Spleen (tissue), 11 donors: ENCODE data around the gene SETBP1. TPM values are rescaled to one million over a fixed set of nuclear protein-coding genes. Genes with fewer than 3 reads are reported as not detected.

Experiments used
- DNase-seq: peaks from one replicate; pipeline ENCODE4 v3.0.0-alpha.2; 2020
- H3K27ac ChIP-seq, 8 donors: fragments of 200-600 bp; sonication (generic) in 7 of 8; 1 replicate in 4 of 8; 2 replicates in 4 of 8; pipeline versions ENCODE4 v1.5.0 to v1.8.0; 2016 to 2021; ENCODE audit warnings: inconsistent platforms in 4 of 8, mild to moderate bottlenecking in 4 of 8, moderate library complexity in 1 of 8
- H3K27me3 ChIP-seq, 7 donors: fragments of 200-600 bp; sonication (generic) in 6 of 7; replicated peaks in 1 of 7; 1 replicate in 4 of 7; 2 replicates in 3 of 7; pipeline versions ENCODE4 v1.5.0 to v1.8.0; 2016 to 2021; ENCODE audit warnings: inconsistent platforms in 3 of 7, mild to moderate bottlenecking in 1 of 7
- H3K36me3 ChIP-seq, 6 donors: fragments of 200-600 bp; sonication (generic) in 5 of 6; 1 replicate in 4 of 6; 2 replicates in 2 of 6; pipeline versions ENCODE4 v1.5.0 to v1.8.0; 2016 to 2021; ENCODE audit warnings: inconsistent platforms in 2 of 6
- H3K4me1 ChIP-seq, 6 donors: fragments of 200-600 bp; sonication (generic) in 5 of 6; 1 replicate in 3 of 6; 2 replicates in 3 of 6; pipeline versions ENCODE4 v1.5.0 to v1.8.0; 2016 to 2021; ENCODE audit warnings: inconsistent platforms in 3 of 6
- H3K4me3 ChIP-seq, 8 donors: fragments of 200-600 bp; sonication (generic) in 7 of 8; 1 replicate in 4 of 8; 2 replicates in 4 of 8; pipeline versions ENCODE4 v1.5.0 to v1.8.0; 2016 to 2021; ENCODE audit warnings: inconsistent platforms in 4 of 8, mild to moderate bottlenecking in 4 of 8, moderate library complexity in 2 of 8
- H3K9me3 ChIP-seq, 8 donors: fragments of 200-600 bp; sonication (generic) in 7 of 8; 1 replicate in 4 of 8; 2 replicates in 4 of 8; pipeline versions ENCODE4 v1.5.0 to v1.8.0; 2016 to 2021; ENCODE audit warnings: inconsistent platforms in 4 of 8
- POLR2A ChIP-seq, 3 donors: fragments of 450-650 bp; IDR thresholded peaks; one replicate each; pipeline ENCODE4 v1.5.1; 2017; ENCODE audit warnings: antibody characterized with exemption in 3 of 3, mild to moderate bottlenecking in 1 of 3
- POLR2AphosphoS5 ChIP-seq, 3 donors: sonication (generic); formaldehyde crosslinking; IDR thresholded peaks; one replicate each; pipeline ENCODE4 v1.5.1; 2017; ENCODE audit warnings: antibody characterized with exemption in 3 of 3
- WGBS, 5 donors: extraction: QIAGEN DNeasy Blood & Tissue Kit in 3 of 5; methylation state at CpG; one replicate each; pipeline versions ENCODE4 v1.1.5 to v1.1.7; 2013 to 2018; 5-methylcytosine and 5-hydroxymethylcytosine counted together
- intact Hi-C: fragments of 100-400 bp; cut with DNase I; formaldehyde crosslinking; loops from one replicate; pipeline ENCODE4 v1.15.0; 2023; ENCODE audit warnings: low total_unique reads
- polyA plus RNA-seq, 3 donors: library from polyadenylated mRNA; stranded (reverse); fragments of 200-250 nt; gene quantifications; one replicate each; pipeline ENCODE4 v1.2.1, GENCODE V29; 2013
- total RNA-seq, 7 donors: library from RNA; depleted of rRNA in 3 of 7; stranded (reverse); fragments of >200 nt in 3 of 7; fragmentation: NEBNext Ultra II Directional in 4 of 7; extraction: Animal tissue kit (Norgen Biotek cat#: 25700) in 4 of 7; gene quantifications; one replicate each; pipeline versions ENCODE4 v1.1.0 to v1.2.1, GENCODE V29; 2016 to 2021
- TF ChIP-seq, protein P1 (sequence below), 11 experiments: fragments of 200-600 bp in 7 of 11; fragments of 450-650 bp in 4 of 11; sonication (generic) in 4 of 11; IDR thresholded peaks in 8 of 11; conservative IDR thresholded peaks in 3 of 11; 1 replicate in 7 of 11; 2 replicates in 4 of 11; pipeline versions ENCODE4 v1.4.0 to v1.8.0; 2016 to 2021; ENCODE audit warnings: antibody characterized with exemption in 11 of 11, inconsistent platforms in 4 of 11, mild to moderate bottlenecking in 1 of 11
- donor health status: healthy with polysubstance abuse.
- donor health status: DM: no; HTN: no; CAD: no; lungs with moderate emphysema.
- donor health status: DM: no; HTN: no; CAD: no.
- donor health status: Bipolar disorder and iron deficiency.
- donor health status: healthy.
- donor health status: DM: no; HTN: no; CAD: no.
- donor health status: DM: yes; HTN: yes; CAD: no.

SETBP1 gene
- total and polyA plus RNA-seq, 10 donors = 2.0 to 50.7 (median 33.1) TPM

- TF ChIP-seq, protein P1, sequence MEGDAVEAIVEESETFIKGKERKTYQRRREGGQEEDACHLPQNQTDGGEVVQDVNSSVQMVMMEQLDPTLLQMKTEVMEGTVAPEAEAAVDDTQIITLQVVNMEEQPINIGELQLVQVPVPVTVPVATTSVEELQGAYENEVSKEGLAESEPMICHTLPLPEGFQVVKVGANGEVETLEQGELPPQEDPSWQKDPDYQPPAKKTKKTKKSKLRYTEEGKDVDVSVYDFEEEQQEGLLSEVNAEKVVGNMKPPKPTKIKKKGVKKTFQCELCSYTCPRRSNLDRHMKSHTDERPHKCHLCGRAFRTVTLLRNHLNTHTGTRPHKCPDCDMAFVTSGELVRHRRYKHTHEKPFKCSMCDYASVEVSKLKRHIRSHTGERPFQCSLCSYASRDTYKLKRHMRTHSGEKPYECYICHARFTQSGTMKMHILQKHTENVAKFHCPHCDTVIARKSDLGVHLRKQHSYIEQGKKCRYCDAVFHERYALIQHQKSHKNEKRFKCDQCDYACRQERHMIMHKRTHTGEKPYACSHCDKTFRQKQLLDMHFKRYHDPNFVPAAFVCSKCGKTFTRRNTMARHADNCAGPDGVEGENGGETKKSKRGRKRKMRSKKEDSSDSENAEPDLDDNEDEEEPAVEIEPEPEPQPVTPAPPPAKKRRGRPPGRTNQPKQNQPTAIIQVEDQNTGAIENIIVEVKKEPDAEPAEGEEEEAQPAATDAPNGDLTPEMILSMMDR (IDR thresholded peaks at IDR 0.05 in 8 of 11, conservative IDR thresholded peaks at IDR 0.05 in 3 of 11) = no peak
- TF ChIP-seq POLR2AphosphoS5 (IDR thresholded peaks at IDR 0.05) (no peak), POLR2A (IDR thresholded peaks at IDR 0.05) (no peak)
- intact Hi-C loops = loop anchor here (10.0 kb wide), 1 partner anchor 179 kb away; no protein-coding TSS in a partner anchor
- Histone ChIP-seq H3K27me3 (peaks cover 0 to 17% (median 0%) of the 10 kb centered on the region in 7 donors), H3K4me3 (no peak overlapping the region), H3K27ac (no peak overlapping the region), H3K36me3 (no peaks in the 10 kb centered on the region), H3K4me1 (peaks cover 8 to 69% (median 39%) of the 10 kb centered on the region in 6 donors), H3K9me3 (no peaks in the 10 kb centered on the region)
- 53 to 83% (median 72%) methylated on average over 1 of the region's 1 CpG for WGBS, 5 donors
- no peak for DNase-seq
These were observed 5.5 kb downstream of the SETBP1 start for GRCh38 chr18:44686156-44686555.

GRCh38 chr18:44687421-44687820 lies 6.7 kb downstream of the SETBP1 start:
- Histone ChIP-seq H3K36me3 (no peaks in the 10 kb centered on the region), H3K9me3 (no peaks in the 10 kb centered on the region), H3K27me3 (peaks cover 0 to 4% (median 0%) of the 10 kb centered on the region in 7 donors), H3K4me1 (peaks cover 8 to 57% (median 28%) of the 10 kb centered on the region in 6 donors), H3K27ac (no peak overlapping the region), H3K4me3 (no peak overlapping the region)
- DNase-seq = no peak
- intact Hi-C loops = loop anchor here (10.0 kb wide), 1 partner anchor 177 kb away; no protein-coding TSS in a partner anchor
- TF ChIP-seq, protein P1 (IDR thresholded peaks at IDR 0.05 in 8 of 11, conservative IDR thresholded peaks at IDR 0.05 in 3 of 11) = no peak
- no peak for TF ChIP-seq POLR2AphosphoS5 (IDR thresholded peaks at IDR 0.05)
- no peak for TF ChIP-seq POLR2A (IDR thresholded peaks at IDR 0.05)

GRCh38 chr18:44689736-44690135 lies 9.0 kb downstream of the SETBP1 start:
- TF ChIP-seq POLR2AphosphoS5 (IDR thresholded peaks at IDR 0.05) (no peak), POLR2A (IDR thresholded peaks at IDR 0.05) (no peak)
- TF ChIP-seq, protein P1 (IDR thresholded peaks at IDR 0.05 in 8 of 11, conservative IDR thresholded peaks at IDR 0.05 in 3 of 11) = no peak
- H3K9me3 ChIP-seq = no peaks in the 10 kb centered on the region
- H3K27me3 ChIP-seq = no peaks in the 10 kb centered on the region
- H3K36me3 ChIP-seq = no peaks in the 10 kb centered on the region
- no peak for DNase-seq
- H3K4me3 ChIP-seq = no peak overlapping the region
- intact Hi-C loops = loop anchor here (10.0 kb wide), 1 partner anchor 175 kb away; no protein-coding TSS in a partner anchor
- 90 to 98% (median 92%) methylated on average over 3 of the region's 3 CpGs for WGBS, 5 donors
- peaks cover 3 to 38% (median 13%) of the 10 kb centered on the region in 6 donors for H3K4me1 ChIP-seq
- H3K27ac ChIP-seq = no peak overlapping the region

DNA sequence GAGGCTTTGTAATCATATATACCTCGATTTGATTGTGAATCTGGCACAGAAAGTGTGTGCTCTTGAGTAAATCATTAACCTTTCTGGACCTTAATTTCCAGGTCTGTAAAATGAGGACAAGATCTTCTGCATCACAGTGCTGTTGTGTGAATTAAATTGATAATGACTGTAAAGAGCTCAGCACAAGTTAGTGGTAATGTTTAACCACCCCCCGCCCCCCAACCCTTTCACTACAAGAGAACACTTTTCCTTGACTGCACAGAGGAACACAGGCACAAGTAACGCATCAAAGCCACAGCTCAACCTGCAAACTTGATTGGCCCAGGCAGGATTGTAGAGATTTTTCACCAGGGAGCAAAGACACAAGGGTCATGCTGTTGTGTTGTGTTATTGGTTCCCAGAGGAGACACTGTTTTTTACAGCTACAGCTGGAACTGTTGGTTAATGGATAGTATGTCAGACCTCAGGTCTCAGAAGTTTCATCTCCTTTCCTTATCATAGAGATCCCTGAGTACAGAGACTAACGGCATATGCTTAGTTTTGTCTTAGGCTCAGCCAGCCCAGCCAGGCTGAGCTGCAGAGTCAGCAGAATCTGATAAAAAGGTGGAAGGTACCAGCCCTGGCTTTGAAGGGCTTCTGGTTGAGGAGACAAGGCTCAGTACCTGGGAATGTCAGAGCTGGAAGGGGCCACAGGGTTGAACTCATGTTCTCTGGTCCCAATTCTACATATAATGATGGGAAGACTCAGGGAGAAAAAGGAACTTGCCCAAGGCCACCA lies 10.6 kb downstream of the SETBP1 start:
- no peaks in the 10 kb centered on the region for H3K9me3 ChIP-seq
- no peaks in the 10 kb centered on the region for H3K36me3 ChIP-seq
- intact Hi-C loops = no loop called here
- H3K4me3 ChIP-seq = no peak overlapping the region
- TF ChIP-seq POLR2AphosphoS5 (IDR thresholded peaks at IDR 0.05) (no peak), POLR2A (IDR thresholded peaks at IDR 0.05) (no peak)
- TF ChIP-seq, protein P1 (IDR thresholded peaks at IDR 0.05 in 8 of 11, conservative IDR thresholded peaks at IDR 0.05 in 3 of 11) = no peak
- no peaks in the 10 kb centered on the region for H3K27me3 ChIP-seq
- 89 to 92% (median 90%) methylated on average over 4 of the region's 4 CpGs for WGBS, 5 donors
- DNase-seq = no peak
- no peak overlapping the region for H3K27ac ChIP-seq
- peaks cover 0 to 22% (median 6%) of the 10 kb centered on the region in 6 donors for H3K4me1 ChIP-seq
